NCI-H69 (cell line): ENCODE measurements around the gene IFNA8.
"Not testable (repeated sequence)": the region's sequence is repeated elsewhere in the genome, so short reads cannot be mapped to it uniquely, and the experiment has no call there.

Source experiments
- DNase-seq: peaks from one replicate; lab custom pipeline; 2025; lab: John Stamatoyannopoulos, UW

Gene IFNA8

DNA sequence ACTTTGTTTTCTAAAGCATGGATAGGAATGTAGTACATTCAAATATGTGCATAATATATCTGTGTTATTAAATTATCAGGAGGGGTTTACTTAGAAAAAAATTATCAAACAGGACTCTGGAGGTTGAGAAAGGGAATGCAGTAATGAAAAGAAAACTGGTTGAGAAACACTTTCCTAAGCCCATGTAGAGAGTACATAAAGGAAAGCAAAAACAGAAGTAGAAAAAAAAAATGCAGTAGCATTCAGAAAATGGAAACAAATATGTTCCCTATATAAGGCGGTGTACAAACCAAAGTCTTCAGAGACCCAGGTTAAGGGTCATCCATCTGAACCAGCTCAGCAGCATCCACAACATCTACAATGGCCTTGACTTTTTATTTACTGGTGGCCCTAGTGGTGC lies at the start of gene IFNA8:
IFNA8 (plus strand) TSS at position 301 of the 400 bp plus-strand sequence; CDS start at position 361, 60 bp downstream.
- DNase-seq, result no peak

DNA sequence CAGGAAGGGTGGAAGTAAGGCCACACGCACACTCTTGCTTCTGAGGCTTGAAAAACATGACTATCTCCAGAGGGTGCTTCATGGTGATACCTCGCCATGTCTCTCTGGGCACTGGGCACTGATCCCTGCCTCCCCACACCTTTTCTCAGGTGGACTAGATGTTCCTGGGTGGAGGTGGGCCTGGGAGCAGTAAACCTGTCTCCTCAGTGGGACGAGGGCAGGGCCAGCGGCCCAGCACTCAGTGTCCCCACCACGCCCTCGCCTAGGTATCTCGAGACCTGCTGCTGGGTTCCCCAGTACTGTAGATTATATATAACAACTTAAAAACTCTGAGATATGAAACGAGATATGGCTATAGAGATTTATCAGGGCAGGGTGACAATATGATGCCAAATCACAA lies 46.6 kb upstream of the IFNA8 start:
- no peak for DNase-seq

DNA sequence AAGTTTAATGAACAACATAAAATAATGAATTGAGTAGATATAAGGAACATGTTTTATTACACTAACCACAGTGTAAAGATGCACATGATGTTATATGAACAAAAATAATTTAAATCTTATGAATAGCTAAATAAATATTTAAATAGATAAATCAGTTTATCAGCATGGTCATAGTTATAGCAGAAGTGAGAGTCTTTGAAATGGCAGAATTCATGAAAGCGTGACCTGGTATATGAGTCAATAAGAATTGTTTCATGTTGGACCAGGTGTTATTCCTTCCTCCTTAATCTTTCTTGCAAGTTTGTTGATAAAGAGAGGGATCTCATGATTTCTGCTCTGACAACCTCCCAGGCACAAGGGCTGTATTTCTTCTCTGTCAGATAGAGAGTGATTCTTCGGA lies 41.7 kb upstream of the IFNA8 start:
- not testable (repeated sequence) for DNase-seq

DNA sequence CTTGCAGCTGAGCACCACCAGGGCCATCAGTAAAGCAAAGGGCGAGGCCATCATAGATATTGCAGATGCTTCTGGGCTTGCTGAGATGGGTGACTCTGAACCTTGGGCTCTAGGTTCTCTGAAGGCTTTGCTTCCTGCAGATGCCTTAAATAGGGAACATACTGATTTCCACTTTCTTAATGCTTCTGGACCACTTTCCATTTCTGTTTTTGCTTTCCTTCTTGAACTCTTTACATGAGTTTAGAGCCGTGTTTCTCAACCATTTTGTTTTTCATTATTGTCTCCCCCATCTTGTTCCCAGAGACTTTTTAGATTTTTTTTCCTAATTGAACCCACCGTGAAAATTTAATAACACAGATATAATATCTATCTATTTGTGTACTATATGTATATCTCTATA lies 41.0 kb upstream of the IFNA8 start, which contains the start of gene IFNA13:
IFNA13 (minus strand) TSS at position 101 of the 400 bp plus-strand sequence; CDS start at position 54, 47 bp downstream.
- no peak for DNase-seq

DNA sequence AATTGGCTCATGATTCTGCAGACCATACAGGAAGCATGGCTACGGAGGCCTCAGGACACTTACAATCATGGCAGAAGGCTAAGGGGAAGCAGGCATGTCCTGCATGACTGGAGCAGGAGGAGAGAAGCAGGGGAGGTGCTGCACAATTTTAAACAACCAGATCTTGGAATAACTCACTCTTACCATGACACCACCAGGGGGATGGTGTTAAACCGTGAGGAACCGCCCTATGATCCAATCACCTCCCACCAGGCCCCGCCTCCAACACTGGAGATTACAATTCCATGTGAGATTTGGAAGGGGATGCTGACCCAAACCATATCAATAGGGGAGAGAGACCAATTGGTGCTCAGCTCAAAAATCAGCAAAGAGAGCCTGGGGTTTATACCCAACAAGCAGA lies 37.5 kb upstream of the IFNA8 start:
- DNase-seq, result not testable (repeated sequence)

DNA sequence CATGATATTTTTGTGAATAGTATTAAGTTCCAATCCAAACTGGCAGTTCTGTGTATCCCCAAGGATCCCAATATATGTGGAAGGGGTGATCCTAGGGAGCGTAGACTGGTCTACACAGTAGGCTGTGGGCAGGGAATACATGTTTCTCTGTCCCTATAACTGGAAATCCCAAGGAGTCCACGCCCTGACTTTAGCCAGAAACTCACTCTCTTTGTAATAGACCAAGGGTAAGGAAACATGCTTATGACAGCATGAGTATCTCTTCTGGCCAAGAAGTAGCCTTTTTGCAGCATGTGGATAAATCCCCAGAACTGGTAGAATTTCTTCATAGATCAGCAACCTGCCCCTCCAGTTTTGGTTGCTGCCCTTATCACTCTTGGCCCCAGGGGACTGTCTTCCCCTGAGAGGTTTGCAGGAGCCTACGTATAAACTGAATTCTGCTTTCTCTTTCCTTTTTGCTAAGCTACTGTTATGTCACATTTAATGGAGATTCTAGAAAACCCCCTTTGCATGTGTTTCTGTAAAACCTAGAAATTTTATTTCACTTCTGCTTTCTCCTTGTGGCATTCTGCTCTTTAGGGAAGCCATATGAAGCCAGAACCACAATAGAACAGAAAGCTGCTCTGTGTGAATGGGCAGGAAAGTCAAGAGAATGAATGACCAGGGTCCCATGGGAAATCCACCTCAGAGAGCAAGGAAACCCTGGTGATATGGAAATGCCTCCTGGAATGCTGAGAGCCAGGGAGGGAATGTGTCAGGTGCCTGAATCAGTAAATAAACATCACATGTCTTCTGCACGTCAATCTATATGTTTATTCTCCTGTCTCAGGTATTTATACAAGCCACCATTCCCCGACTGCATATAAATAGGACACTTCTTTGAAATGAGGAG lies 27.2 kb upstream of the IFNA8 start:
- peak; percentile 37 for DNase-seq

DNA sequence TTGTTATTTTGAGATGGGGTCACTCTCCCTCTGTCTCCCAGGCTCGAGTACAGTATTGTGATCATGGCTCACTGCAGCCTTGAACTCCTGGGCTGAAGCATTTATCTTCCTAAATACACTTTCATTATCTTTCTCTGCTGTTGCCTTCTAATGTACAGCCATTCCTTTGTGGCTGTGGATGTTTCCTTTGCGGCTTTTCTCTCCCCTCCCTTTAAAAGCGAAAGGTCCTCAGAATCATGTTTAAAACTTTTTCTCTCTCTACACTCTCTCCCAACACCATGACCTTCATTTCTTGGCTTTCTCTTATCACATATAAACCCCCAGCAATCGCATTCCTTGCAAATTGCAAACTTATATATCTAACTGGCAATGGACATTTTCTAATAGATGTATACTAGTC lies 25.3 kb upstream of the IFNA8 start:
- no peak for DNase-seq

DNA sequence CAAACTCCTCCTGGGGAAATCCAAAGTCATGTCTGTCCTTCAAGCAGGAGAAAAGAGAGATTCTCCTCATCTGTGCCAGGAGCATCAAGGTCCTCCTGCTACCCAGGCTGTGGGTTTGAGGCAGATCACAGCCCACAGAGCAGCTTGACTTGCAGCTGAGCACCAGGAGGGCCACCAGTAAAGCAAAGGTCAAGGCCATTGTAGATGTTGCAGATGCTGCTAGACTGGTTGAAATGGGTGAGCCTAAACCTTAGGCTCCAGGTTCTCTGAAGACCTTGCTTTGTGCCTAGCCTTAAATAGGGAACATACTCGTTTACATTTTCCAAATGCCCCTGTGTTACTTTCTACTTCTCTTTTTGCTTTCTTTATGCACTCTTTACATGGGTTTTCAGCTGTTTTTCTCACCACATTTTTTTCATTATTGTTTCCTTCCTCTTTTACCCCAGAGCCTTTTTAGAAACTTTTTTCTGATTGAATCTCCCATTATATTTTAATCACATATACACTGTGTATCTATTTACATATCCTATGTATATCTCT lies 23.7 kb upstream of the IFNA8 start, which contains the start of gene IFNA2:
IFNA2 (minus strand) TSS at position 268 of the 540 bp plus-strand sequence; CDS start at position 199, 69 bp downstream.
- no peak for DNase-seq

DNA sequence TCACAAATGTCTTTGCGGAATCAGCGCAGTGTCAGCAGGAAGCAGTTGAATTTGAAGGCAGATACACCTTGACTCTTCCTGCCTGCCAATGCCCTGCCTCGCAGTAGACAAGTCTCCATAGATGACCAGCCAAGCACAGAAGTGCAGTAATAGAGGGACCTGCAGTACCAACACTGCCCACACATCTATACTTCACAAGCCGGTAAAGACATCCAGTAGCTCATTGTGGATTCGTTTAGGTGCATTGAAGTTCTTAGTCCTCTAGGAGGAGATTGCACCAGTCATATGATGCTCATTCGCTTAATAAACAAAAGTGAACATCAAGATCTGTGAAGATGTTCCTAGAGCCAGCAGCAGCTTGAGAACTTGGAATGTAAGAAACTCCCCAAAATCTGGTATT lies 16.6 kb upstream of the IFNA8 start:
- DNase-seq, result peak; percentile 41

DNA sequence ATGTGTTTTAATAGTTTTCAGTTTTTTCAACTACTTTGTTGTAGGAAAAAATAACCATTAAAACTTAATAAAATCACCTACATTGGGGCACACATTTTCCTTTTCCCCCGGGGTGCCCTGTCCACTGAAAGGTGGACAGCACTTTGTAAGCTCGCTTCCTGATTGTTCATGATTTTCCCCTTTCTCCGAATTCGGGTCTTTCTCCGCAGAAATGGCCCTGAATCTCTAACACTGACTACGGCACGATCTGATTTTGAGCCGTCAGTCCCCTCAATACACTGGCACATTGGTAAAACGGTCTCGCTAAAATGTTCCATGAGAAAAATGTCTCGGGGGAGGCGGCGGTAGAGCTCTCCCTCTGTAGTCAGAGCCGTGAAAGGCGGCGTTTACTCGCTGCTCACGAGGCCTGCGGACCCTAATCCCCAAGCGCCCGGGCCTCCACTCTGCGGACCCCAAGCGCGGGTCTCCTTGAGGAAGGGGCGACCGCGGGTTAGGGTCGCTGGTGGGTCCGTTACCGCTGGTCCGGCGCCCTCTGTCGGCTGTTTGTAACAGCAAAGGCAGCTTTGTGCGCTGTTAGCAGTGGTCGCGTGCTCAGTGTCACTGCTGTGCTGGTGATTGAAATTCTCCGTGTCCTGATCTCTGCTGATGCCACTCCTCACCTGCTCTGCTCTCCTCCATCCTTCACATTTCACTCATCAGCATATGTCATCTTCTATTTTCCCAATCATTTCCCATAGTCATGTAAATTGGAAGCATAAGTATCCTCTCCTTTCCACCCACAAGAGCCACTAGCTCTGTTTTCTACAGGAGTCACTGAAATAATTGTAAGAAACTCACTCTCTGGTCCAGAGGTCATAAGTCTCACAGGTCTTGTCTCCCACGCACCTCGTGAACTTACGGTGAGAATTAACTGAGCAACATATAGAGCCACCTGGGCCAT lies 12.9 kb upstream of the IFNA8 start:
- peak; percentile 68 for DNase-seq

DNA sequence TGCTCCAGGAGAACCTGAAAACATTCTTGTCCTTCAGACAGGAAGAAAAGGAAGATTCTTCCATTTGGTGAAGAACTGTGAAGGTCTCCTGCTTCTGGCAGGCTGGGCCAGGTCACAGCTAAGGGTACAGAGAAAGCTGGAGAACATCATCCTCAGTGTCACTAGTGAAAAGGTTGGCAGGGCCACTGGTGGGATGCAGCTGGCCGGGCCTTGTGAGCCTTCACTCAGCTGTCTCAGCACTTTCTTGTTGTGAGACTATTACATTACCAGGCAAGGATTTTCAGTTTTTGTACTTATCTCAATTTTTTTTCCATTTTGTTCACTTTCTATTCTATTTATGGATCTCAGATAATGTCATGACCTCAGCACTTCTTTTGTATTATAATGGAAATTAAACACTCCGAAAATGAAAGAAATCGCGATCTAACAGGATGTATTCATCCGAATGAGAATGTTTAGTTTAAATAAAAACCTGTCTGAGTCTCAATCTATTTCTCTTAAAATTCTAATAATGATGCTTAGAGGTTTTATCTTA lies 9.9 kb upstream of the IFNA8 start:
- no peak for DNase-seq

DNA sequence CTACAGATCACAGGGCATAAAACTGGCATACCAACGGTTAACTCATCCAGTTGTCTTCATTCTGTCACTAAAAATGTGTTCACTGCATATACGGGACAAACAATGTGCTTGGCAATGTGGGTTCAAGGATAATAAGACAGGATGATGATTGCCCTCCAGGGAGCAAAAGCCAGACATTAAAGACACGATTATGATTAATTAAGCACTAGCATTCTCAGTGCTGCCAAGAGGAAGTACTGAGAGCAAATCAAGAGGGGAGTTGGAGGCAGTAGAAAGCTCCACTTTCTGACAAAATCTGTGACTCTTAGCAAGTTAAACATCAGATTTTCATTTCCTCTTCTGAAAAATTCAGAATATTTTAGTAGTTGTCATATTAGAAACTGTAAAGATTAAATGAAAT lies 9.0 kb upstream of the IFNA8 start:
- peak; percentile 48 for DNase-seq

DNA sequence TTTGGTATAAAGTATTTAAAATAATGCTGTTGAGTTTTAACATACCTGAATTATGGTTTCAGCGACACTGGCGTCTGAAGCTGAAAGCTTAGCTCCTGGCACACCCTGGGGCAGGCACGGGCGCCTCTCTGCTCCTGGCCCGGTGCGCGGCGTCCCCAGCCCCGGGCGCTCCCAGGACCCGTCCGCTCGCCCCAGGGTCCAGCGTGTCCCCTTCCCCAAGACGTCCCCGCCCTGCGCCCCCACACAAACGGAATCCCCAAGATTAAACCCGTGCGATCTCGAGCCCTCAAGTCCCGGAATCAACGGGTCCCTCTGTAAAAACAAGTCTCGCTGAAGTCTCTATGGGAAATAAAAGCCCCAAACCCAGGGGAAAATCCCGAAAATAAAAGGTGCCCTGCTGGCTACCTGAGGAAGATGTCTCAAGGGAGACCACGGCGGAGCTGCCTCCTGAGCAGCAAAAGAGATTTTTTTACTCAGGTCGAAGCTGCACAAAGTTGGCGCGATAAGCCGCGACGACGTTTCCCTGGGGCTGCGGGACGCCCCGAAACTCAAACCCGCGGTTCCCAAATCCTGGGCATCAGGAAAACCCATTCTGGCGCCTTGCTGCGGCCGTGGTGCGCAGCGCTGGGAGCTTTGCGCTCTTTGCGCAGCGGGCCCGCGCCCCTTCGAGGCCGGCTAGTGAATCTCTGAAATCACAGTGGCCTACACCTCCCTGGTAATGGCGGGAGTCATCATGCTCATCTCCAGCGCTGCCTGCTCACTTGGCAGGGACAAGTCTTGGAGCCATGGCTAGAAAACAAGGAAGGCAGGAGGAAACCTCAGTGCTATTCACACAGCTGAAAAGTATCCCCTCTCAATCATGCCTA lies 6.3 kb upstream of the IFNA8 start:
- no peak for DNase-seq

DNA sequence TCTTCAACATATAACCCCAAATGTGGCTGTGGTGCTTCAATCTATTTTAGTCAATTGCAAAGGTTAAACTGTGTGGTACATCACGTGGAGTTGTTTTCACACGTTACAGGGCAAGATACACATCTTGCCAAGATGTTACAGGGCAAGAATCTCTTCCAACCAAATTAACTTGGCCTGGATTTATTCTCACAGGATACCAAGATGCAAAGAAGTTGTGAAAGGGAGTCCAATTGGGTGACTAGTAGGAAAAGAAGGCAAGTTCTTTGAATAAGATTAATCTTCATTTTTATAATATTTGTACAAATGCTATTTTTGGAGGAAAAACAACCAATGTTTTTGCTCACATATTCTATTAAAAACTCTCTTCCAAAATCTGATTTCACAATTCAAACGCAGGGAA lies 4.8 kb upstream of the IFNA8 start:
- DNase-seq, result no peak

DNA sequence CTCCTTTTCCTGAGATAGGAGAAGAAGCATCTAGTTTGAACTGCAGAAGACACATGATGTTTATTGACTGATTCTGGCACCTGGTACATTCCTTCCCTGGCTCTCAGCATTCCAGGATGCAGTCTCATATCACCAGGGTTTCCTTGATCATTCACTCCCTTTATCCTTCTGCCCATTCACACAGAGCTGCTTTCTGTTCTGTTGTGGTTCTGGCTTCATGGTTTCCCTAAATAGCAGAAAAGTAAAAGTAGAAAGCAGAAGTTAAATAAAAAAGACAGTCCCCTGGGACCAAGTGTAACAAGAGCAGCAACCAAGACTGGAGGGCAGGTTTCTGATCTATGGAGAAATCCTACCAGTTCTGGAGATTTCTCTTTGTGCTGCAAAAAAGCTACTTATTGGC lies 3.2 kb downstream of the IFNA8 start:
- DNase-seq, result no peak

DNA sequence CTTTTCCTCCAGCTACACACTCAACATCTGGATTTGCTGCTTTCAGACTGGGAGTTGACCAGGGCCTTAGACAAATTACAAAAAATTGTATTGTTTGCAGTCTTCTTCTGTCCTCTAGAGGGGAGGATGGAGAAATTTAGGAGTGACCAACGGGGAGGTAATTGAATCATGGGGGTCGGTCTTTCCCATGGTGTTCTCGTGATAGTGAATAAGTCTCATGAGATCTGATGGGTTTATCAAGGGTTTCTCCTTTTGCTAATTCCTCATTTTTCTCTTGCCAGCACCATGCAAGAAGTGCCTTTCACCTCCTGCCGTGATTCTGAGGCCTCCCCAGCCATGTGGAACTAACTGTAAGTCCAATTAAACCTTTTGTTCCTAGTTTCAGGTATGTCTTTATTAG lies 4.2 kb downstream of the IFNA8 start:
- no peak for DNase-seq

DNA sequence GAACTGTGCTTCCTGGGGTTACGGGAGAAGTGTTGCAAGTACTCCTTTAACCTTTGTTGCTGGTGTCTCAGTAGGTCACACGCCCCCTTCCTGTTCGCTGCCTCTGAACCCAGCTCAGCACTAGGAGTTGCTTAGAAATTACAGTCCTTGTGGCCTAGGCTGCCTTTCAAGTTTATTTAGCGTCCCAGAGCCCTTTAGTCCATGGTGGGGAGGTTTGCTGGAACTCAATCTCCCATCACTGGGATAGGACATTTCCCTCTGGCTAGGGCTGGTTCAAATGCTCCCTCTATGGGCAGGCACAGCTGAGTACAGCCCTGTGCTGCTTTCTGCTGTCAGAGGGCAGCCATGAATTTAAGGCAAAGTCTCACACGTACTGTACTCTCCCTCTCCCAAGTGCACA lies 4.7 kb downstream of the IFNA8 start:
- peak; percentile 11 for DNase-seq

DNA sequence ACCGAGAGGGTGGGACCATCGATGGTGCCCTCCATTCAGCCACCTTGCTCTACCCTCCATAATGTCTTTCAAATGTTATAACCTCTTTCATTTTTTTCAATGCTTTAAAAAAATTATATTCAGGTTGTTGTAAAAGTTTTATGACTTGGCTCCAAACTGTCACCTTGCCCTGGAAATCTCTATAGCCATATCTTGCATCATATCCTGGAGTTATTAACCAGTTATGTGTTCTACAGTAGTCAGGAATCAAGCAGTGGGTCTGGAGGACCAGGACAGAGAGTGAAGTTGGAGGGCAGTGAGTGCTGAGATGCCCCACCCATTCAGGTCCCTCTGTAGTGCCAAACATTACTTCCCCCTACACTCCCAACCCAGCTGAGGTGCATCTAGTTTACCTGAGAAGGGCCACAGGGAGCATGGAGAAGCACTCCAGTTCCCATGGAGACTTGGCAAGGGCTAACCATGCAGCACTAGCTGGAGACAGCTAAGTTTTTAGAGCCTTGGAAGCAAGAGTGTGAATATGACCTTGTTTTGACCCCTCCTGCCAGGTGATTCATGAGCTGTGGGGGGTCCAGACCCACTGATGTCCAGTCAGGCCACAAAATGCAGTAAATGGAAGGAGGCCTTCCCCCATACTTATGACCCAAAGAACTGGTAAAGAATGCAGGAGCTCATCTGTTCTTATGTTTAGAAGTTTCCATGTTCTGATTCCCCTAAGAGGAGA lies 5.5 kb downstream of the IFNA8 start:
- DNase-seq, result no peak

DNA sequence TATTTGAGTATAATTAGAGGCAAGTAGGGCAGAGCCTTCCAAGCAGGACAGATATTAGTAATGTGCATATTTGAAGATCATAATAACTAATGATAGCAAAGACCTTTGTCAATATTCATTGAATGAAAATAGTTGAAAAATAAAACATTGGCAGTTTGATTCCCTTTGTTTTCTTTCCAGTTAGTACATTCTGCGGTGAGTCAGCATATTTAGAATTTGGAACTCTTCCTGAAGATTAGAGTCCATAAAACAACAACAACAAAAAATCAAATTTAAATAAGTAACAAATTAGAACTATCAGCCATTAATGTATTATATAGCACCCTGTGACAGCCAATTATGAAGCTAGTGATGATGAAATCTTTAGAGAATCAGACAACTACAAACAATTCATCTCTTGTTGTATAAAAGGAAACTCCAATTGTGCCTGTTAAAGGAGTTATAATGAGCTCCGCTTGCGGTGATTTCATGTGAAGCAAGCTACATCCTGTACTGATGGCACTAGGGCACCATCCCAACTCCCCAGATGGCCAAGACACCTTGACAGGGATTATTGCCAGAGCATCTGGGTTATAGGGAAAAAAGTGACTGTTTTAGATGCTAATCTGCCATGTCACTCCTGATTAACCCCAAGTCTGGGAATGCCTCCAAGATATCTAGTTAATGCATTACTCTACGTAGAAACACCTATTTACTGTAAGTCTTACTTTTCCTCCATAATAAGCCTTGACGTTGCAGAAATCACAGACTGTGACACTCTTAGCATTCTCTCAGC lies 6.8 kb downstream of the IFNA8 start:
- DNase-seq, result no peak

DNA sequence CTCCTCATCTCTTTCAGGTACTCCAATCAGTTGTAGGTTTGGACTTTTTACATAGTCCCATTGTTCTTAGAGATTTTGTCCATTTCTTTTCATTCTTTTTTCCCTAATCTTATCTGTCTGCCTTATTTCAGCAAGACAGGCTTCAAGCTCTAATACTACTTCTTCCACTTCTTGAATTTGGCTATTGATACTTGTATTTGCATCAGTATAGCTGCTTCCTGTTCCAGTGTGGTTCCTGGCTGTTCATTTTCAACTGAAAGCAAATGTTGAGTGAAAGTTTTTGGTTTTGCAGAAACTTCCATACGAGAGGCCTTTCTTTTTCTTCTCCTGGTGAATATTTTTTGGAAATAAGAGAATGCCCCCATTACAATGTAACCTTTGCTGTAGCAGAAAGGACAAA lies 19.3 kb downstream of the IFNA8 start:
- no peak for DNase-seq
